Neutrophil (primary cell): ENCODE data around the gene USP46.

ENCODE experiments used
- H3K27ac ChIP-seq: fragments of 200-600 bp; sonication (generic); 2 replicates; pipeline ENCODE4 v1.5.1; 2016; ENCODE audit warnings: mild to moderate bottlenecking, moderate library complexity
- H3K27me3 ChIP-seq: fragments of 200-600 bp; sonication (generic); 2 replicates; pipeline ENCODE4 v1.6.0; 2016; ENCODE audit warnings: mild to moderate bottlenecking
- H3K36me3 ChIP-seq: fragments of 200-600 bp; sonication (generic); 2 replicates; pipeline ENCODE4 v1.5.1; 2017
- H3K4me1 ChIP-seq, 2 experiments: fragments of 200-600 bp in 1 of 2; sonication (generic) in 1 of 2; 1 replicate in 1 of 2; 2 replicates in 1 of 2; pipeline versions ENCODE4 v1.5.1 to v1.6.1; 2013 to 2016; ENCODE audit warnings: low read depth in 1 of 2, low read length in 1 of 2, mild to moderate bottlenecking in 1 of 2, moderate library complexity in 1 of 2; ENCODE audit not compliant: control insufficient read depth in 1 of 2, insufficient read depth in 1 of 2
- H3K4me3 ChIP-seq, 2 experiments: fragments of 200-600 bp in 1 of 2; sonication (generic) in 1 of 2; 1 replicate in 1 of 2; 2 replicates in 1 of 2; pipeline ENCODE4 v1.5.1; 2013 to 2016; ENCODE audit warnings: low read depth in 1 of 2, low read length in 1 of 2, mild to moderate bottlenecking in 1 of 2, moderate library complexity in 1 of 2
- H3K9me3 ChIP-seq: fragments of 200-600 bp; sonication (generic); 2 replicates; pipeline ENCODE4 v1.5.1; 2016
- CTCF ChIP-seq: fragments of 200-600 bp; sonication (generic); IDR thresholded peaks from 2 replicates; pipeline ENCODE4 v1.5.1; 2016; ENCODE audit warnings: antibody characterized with exemption

Gene USP46

DNA sequence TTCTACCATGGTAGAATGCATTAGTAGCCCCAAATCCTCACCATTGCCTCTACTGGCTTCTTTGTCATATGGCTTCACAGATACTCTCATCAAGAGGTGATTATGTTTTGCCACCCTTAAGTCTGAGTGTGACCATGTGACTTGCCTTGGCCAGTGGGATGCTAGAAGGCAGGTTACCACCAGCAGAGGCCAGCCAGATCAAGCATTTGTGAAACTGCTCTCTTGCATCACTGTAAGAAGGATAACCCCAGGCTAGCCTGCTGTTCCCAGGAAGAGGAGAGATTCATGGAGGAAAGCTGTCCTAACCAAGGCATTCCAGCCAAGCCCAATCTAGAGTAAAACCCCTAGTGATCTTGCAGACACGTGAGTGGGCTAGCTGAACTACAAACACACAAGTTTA is 46.8 kb downstream of the USP46 start:
- no peaks in the 10 kb centered on the region for H3K27me3 ChIP-seq
- H3K36me3 ChIP-seq = no peaks in the 10 kb centered on the region
- no peak overlapping the region for H3K27ac ChIP-seq
- no peak overlapping the region for H3K4me3 ChIP-seq
- H3K4me1 ChIP-seq = no peaks in the 10 kb centered on the region
- TF ChIP-seq CTCF = no peak
- H3K9me3 ChIP-seq = no peaks in the 10 kb centered on the region

DNA sequence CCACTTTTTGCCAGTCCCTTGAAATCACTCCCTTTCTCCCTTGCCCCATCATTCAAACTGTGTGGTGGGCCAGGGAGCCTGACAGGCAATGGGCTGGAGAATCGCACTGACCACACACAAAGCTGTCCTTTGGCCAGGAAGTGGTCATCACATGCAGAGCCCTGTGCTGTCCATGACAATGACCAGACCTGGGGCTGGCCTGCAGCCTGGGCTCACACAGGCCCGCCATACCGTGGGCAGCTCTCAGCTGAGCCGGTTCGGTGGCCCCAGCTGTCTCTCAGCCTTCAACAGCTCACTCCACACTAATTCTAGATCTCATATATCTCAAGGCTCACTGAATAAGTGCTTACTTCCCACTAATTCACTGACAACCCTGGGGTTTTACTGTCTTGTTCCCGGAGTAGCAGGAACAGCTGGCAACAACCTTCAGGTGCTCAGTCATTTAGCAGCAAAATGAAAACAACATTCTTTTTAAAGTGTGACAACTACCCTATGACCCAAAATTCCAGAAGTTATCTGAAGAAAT is 48.0 kb downstream of the USP46 start:
- no peak for TF ChIP-seq CTCF
- H3K36me3 ChIP-seq = no peaks in the 10 kb centered on the region
- H3K9me3 ChIP-seq = no peaks in the 10 kb centered on the region
- H3K27ac ChIP-seq = no peak overlapping the region
- H3K4me3 ChIP-seq = no peak overlapping the region
- H3K4me1 ChIP-seq = no peaks in the 10 kb centered on the region
- H3K27me3 ChIP-seq = no peaks in the 10 kb centered on the region

DNA sequence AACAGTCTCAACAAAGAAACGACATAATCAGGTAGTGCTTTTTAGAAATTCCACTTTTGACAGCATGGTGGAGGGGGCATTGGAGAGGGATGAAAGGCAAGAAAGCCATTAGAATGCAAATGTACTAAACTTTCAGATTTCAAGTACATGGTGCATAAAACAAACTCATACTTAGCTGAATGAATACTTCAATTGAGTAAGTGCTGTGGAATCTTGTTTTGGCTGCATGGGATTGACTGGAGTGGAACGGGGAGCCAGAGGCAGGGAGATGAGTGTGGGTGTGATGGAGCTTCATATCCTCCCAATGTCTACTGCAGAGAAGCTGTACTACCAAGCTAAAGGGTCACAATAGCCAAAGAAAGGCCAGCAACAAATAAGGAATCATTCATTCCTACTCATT is 52.4 kb downstream of the USP46 start:
- H3K4me1 ChIP-seq = no peaks in the 10 kb centered on the region
- TF ChIP-seq CTCF = no peak
- no peak overlapping the region for H3K4me3 ChIP-seq
- no peaks in the 10 kb centered on the region for H3K27me3 ChIP-seq
- H3K27ac ChIP-seq = no peak overlapping the region
- H3K36me3 ChIP-seq = no peaks in the 10 kb centered on the region
- no peaks in the 10 kb centered on the region for H3K9me3 ChIP-seq

GRCh38 chr4:52606040-52606439 is 53.1 kb downstream of the USP46 start:
- TF ChIP-seq CTCF = no peak
- Histone ChIP-seq H3K4me1 (no peaks in the 10 kb centered on the region), H3K9me3 (no peaks in the 10 kb centered on the region), H3K27me3 (no peaks in the 10 kb centered on the region), H3K27ac (no peak overlapping the region), H3K4me3 (no peak overlapping the region), H3K36me3 (no peaks in the 10 kb centered on the region)

DNA sequence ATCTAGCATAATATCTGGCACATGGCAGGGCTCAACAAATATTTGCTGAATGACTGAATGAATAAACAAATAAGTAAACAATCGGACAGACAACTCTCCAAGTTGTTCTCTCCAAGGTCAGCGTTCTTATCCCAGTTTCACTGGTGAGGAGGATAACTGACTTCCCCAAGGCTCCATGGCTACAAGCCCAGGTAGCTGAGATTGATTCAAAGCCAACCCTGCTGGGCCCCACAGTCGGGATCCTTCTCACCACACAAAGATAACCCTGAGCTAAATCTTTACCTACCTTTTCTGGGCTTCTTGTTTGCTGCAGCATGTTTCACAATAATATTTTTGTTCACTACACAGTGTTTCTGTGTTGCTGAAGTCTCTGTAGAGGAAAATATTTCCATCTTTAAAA is 54.9 kb downstream of the USP46 start:
- no peaks in the 10 kb centered on the region for H3K36me3 ChIP-seq
- no peaks in the 10 kb centered on the region for H3K27me3 ChIP-seq
- H3K4me3 ChIP-seq = no peak overlapping the region
- H3K27ac ChIP-seq = no peak overlapping the region
- no peak for TF ChIP-seq CTCF
- H3K9me3 ChIP-seq = no peaks in the 10 kb centered on the region
- no peaks in the 10 kb centered on the region for H3K4me1 ChIP-seq

DNA sequence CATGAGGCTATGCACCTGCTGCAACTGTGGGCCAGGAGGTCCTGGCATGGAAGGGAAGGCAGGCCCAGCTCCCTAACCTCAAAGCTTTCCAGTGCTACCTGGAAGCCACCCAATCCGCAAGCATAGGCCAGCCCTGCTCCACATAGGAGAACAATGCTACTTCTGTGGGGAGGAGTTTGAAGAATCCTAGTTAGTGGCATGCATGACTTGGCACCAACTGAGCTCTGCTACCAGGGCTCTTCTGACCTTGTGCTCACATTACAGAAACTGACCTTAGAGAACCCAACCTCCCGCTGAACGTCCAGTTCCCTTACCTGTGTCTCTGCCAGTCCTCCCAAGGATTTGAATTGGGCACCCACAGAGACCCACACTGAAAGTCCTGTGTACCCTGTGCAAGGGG is 58.8 kb downstream of the USP46 start:
- no peak overlapping the region for H3K4me3 ChIP-seq
- H3K36me3 ChIP-seq = peaks cover 5% of the 10 kb centered on the region
- no peaks in the 10 kb centered on the region for H3K9me3 ChIP-seq
- H3K27me3 ChIP-seq = no peaks in the 10 kb centered on the region
- no peaks in the 10 kb centered on the region for H3K4me1 ChIP-seq
- no peak overlapping the region for H3K27ac ChIP-seq
- TF ChIP-seq CTCF = no peak
